ENCODE data around the gene BICRA. TPM values are rescaled to one million over a fixed set of nuclear protein-coding genes. Genes with fewer than 3 reads are reported as not detected.

The BICRA gene
- total RNA-seq, 1 experiment from 2014 or later = 29.3 TPM

GRCh38 chr19:47625650-47626049 is 16.7 kb downstream of the BICRA start:
- no peaks in the 10 kb centered on the region for H3K23me2 ChIP-seq (ENCODE audit: insufficient read length, low read depth, low read length, poor library complexity, severe bottlenecking)
- no peak overlapping the region for H4K91ac ChIP-seq (ENCODE audit: insufficient read length, low read depth, low read length)
- no peak overlapping the region for H3K56ac ChIP-seq (ENCODE audit: insufficient read length, low read depth, low read length)
- H3K18ac ChIP-seq (ENCODE audit: insufficient read length, low read depth, low read length) = no peak overlapping the region
- H2AFZ ChIP-seq (ENCODE audit: low read length) = no peak overlapping the region
- Mint-ChIP-seq H3K27me3 (ENCODE audit: low read depth) (no peaks in the 10 kb centered on the region), H3K9me3 (no peaks in the 10 kb centered on the region), H3K4me3 (no peak overlapping the region), H3K27ac (peak overlapping the region; percentile 44 to 59 (median 46)), H3K4me1 (peaks cover 40 to 43% of the 10 kb centered on the region in 2 experiments), H3K36me3 (ENCODE audit: insufficient read depth in 1 of 3, low read depth in 3 of 3) (peaks cover 4 to 26% (median 21%) of the 10 kb centered on the region in 3 experiments)
- no peak overlapping the region for H2BK20ac ChIP-seq (ENCODE audit: low read depth, low read length, poor library complexity, severe bottlenecking)
- H3T11ph ChIP-seq (ENCODE audit: low read length) = no peak overlapping the region
- H2BK12ac ChIP-seq (ENCODE audit: insufficient read length, low read depth, low read length) = no peak overlapping the region
- no peak overlapping the region for H3K9ac ChIP-seq (ENCODE audit: extremely low read depth, insufficient read length, low read length)
- H3K27ac ChIP-seq (ENCODE audit: insufficient read length, low read depth, low read length) = no peak overlapping the region
- H2BK120ac ChIP-seq (ENCODE audit: low read depth, low read length, poor library complexity, severe bottlenecking) = no peak overlapping the region
- H2BK5ac ChIP-seq (ENCODE audit: insufficient read length, low read length) = no peak overlapping the region
- H3K4ac ChIP-seq (ENCODE audit: low read depth, low read length) = no peak overlapping the region
- peaks cover 23% of the 10 kb centered on the region for H3K79me1 ChIP-seq (ENCODE audit: insufficient read depth, low read depth, low read length, poor library complexity, severe bottlenecking)
- TF ChIP-seq CTCF (conservative IDR thresholded peaks at IDR 0.05) = no peak
- no peak overlapping the region for H4K5ac ChIP-seq (ENCODE audit: insufficient read length, low read depth, low read length)
- no peaks in the 10 kb centered on the region for H4K20me1 ChIP-seq (ENCODE audit: control insufficient read depth, insufficient read depth, insufficient read length)
- no peak overlapping the region for H3K4me2 ChIP-seq (ENCODE audit: insufficient read depth, insufficient read length, low read length)
- no peak overlapping the region for H2BK15ac ChIP-seq (ENCODE audit: low read depth, low read length)
- no peak for DNase-seq
- H3K14ac ChIP-seq (ENCODE audit: insufficient read depth, low read length) = no peak overlapping the region
- WGBS (ENCODE audit: extremely low coverage, insufficient read length, low lambda C conversion rate) = no CpG with 5 or more reads among the region's 7 CpGs
- peaks cover 30% of the 10 kb centered on the region; the same call in 1 of the 2 replicates for H3K79me2 ChIP-seq (ENCODE audit: insufficient read depth, low read length)
- no peaks in the 10 kb centered on the region for H3K27me3 ChIP-seq (ENCODE audit: insufficient read depth, low read length)
- H3K9me3 ChIP-seq (ENCODE audit: control insufficient read depth, low read depth, low read length) = no peaks in the 10 kb centered on the region
- H2AK5ac ChIP-seq (ENCODE audit: insufficient read length, low read length) = no peak overlapping the region
- no peak overlapping the region for H3K23ac ChIP-seq (ENCODE audit: insufficient read length, low read depth, low read length)
- H3K4me1 ChIP-seq (ENCODE audit: insufficient read depth, low read length) = peaks cover 7% of the 10 kb centered on the region; the same call in 1 of the 2 replicates
- peak overlapping the region; percentile 2 for H4K8ac ChIP-seq (replicated peaks; ENCODE audit: insufficient read length, low read depth, low read length)

All from H9 (cell line).